ENCODE results near the gene TMEM131L.
"Not testable (repeated sequence)": the region's sequence is repeated elsewhere in the genome, so short reads cannot be mapped to it uniquely, and the experiment has no call there.

Gene TMEM131L

DNA sequence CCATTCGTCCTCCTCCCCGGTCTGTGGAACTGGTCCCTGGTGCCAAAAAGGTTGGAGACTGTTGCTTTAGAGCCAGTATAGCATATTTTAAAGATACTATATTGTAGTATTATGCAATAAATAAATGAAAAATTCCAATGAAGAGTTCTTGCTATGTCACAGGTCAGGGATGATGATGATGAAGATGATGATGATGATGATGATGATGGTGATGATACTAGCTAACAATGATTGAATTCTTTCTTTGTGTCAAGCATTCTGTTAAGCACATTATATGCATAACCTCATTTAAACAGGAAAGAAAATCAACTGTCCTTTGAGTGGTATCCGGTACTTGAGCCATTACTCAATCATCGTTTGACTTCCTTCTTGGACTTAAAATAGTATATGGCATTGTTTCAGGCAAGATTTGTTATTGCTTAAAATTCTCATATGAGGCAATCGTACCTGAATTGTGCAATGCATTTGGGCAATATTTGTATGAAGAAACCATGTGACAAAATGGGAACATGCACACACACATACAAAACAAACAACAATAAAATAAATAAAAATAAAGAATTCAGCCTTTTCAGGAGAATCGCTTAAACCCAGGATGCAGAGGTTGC lies 195.2 kb downstream of the TMEM131L start:
- DNase-seq (ENCODE audit: extremely low read depth, low read depth), result no peak
- no peak overlapping the region for H3K4me3 ChIP-seq (replicated peaks; ENCODE audit: low read depth, low read length)
- TF ChIP-seq CTCF (IDR thresholded peaks at IDR 0.05; ENCODE audit: low read depth, low read length, missing control alignments), result no peak

- H3K4me3 ChIP-seq (replicated peaks; ENCODE audit: low read depth, low read length), result no peak overlapping the region
- no peak for TF ChIP-seq CTCF (IDR thresholded peaks at IDR 0.05; ENCODE audit: low read depth, low read length, missing control alignments)
- DNase-seq (ENCODE audit: extremely low read depth, low read depth), result no peak
These were observed 195.7 kb downstream of the TMEM131L start for GRCh38 chr4:153661908-153662307.

DNA sequence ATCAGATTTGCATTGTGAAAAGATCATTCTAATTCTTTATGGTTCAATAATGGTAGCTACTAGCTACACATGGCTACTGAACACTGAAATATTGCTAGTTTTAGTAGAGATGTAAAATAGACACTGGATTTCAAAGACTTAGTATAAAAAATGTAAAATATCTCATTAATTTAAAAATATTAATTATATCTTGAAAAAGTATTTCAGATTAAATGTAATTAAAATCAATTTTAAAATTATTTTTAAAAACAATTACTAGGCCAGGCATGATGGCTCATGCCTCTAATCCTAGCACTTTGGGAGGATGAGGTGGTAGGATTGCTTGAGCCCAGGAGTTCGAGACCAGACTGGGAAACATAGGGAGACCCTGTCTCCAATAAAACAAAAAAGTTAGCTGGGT lies 197.5 kb downstream of the TMEM131L start:
- no peak for TF ChIP-seq CTCF (IDR thresholded peaks at IDR 0.05; ENCODE audit: low read depth, low read length, missing control alignments)
- DNase-seq (ENCODE audit: extremely low read depth, low read depth), result no peak
- no peak overlapping the region for H3K4me3 ChIP-seq (replicated peaks; ENCODE audit: low read depth, low read length)

DNA sequence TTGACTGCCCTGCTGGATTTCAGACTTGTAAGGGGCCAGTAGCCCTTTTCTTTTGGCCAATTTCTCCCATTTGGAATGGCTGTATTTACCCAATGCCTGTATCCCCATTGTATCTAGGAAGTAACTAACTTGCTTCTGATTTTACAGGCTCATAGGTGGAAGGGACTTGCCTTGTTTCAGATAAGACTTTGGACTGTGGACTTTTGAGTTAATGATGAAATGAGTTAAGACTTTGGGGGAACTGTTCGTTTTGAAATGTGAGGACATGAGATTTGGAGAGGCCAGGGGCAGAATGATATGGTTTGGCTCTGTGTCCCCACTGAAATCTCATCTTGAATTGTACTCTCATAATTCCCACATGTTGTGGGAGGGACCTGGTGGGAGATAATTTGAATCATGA lies 200.3 kb downstream of the TMEM131L start:
- H3K4me3 ChIP-seq (replicated peaks; ENCODE audit: low read depth, low read length); DNase-seq (ENCODE audit: extremely low read depth, low read depth): not testable (repeated sequence)

GRCh38 chr4:153668647-153669046 lies 202.5 kb downstream of the TMEM131L start:
- TF ChIP-seq CTCF (IDR thresholded peaks at IDR 0.05; ENCODE audit: low read depth, low read length, missing control alignments), result no peak
- no peak overlapping the region for H3K4me3 ChIP-seq (replicated peaks; ENCODE audit: low read depth, low read length)
- DNase-seq (ENCODE audit: extremely low read depth, low read depth), result peak; percentile 41

- no peak for DNase-seq (ENCODE audit: extremely low read depth, low read depth)
- no peak overlapping the region for H3K4me3 ChIP-seq (replicated peaks; ENCODE audit: low read depth, low read length)
- TF ChIP-seq CTCF (IDR thresholded peaks at IDR 0.05; ENCODE audit: low read depth, low read length, missing control alignments), result no peak
These were observed 203.7 kb downstream of the TMEM131L start for GRCh38 chr4:153669838-153670237.

DNA sequence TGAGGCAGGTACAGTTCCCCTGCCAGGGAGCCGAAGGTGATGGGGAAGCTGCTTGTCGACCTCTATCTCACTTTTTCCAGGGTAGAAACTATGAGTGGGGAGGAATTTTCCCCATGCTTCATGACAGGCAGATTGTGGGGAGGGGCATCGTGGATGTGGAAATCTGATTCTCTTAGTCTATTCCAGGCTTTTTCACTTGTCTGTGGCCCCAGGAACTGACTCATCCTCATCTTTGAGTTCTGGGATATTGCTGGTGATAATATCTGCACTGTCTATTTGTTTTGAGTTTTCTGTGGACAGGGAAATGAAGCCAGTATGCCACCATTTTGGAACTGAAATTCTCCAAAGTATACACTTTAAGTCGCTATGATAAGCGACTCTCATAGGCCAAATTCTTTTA lies 210.3 kb downstream of the TMEM131L start:
- H3K4me3 ChIP-seq (replicated peaks; ENCODE audit: low read depth, low read length), result no peak overlapping the region
- no peak for TF ChIP-seq CTCF (IDR thresholded peaks at IDR 0.05; ENCODE audit: low read depth, low read length, missing control alignments)
- DNase-seq (ENCODE audit: extremely low read depth, low read depth), result no peak
